ENCODE results near the gene CNTNAP2. TPM values are rescaled to one million over a fixed set of nuclear protein-coding genes. Genes with fewer than 3 reads are reported as not detected.

Gene CNTNAP2
- polyA plus RNA-seq, 4 donors, result 22.5 to 28.4 (median 26.7) TPM

DNA sequence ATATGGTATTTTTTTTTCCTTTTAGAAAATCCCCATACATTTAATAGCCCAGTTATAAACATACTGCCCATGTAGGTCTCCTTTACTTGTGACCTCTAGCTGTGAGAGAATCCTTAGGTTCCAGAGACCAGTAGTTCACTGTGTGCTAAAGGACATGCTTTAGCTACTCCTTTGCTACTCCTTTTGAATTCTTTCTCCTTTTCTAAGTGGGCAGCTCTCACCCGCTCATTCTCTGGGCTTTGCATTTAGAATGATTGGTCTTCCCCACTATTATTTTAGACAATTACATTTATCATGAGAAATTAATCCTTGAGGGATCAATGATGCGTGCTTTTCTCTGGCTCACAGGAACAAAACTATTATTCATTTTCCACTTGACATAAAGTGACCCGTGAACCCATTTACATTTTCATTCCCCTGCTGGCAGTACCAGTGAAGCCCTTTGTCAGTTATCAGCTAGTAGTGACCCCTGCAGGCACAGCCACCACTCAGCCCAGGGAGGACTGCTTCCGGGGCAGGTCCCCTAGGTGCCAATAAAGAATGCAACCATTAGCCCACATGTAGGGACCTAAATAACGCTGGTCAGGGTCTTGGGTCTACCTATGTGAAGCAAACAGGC is 844.3 kb downstream of the CNTNAP2 start:
- DNase-seq (ENCODE audit: low read depth in 4 of 4, low spot score in 3 of 4), result no peak

DNA sequence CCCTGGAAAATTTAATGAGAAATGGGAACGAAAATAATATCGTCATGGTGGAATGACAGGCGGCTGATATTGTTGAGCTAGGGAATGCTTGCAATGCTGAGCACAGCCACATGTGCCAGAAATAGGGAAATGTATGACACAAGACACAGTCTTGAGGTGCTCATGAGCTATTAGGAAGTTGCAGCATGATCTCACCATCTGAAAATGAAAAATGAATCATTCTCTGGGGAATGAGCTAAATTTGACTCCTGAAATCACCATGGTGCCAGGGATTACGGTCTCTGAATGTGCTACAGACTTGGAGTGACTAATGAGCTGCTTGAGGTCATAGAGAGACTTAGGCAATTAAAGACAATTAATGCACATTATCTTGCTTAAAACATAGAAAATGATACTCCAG is 845.0 kb downstream of the CNTNAP2 start:
- no peak for DNase-seq (ENCODE audit: low read depth in 4 of 4, low spot score in 3 of 4)

DNA sequence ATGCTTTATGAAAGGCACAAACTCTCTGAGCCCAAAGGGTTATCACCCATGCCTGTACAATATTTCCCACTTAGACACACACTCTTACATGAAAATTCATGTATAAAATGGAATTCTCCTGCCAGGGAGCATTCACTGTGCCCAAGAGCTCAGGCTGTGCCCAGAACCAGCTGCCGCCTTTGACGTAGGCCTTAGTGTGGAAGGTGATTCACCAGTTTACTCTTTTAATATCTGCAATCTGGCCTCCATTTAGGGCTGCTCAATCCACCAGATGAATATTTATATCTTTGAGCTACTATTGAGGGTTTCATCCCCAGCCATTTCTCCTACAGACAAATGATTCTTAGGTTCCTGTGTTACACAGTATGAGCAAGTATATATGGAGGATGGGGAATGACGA is 849.7 kb downstream of the CNTNAP2 start:
- DNase-seq (ENCODE audit: low read depth in 4 of 4, low spot score in 3 of 4), result no peak

DNA sequence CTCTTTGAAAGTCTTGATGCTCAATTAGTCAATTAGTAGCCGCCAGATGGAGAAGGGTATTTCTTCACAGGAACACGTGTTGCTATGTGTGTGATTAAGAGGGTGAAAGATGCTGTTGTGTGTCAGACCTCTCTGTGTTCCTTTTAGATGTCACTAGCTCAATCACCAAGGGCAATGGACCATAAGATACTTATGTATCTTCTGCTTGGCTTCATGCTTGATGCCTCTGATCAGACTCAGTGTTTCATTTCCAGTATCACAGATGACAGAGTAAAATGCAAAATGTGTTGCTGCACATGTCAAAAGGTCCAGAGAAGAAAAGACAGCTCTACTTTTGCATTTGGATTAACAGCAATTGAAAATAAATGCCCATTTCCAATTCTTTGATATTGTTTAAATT is 865.9 kb downstream of the CNTNAP2 start:
- DNase-seq (ENCODE audit: low read depth in 4 of 4, low spot score in 3 of 4), result no peak

DNA sequence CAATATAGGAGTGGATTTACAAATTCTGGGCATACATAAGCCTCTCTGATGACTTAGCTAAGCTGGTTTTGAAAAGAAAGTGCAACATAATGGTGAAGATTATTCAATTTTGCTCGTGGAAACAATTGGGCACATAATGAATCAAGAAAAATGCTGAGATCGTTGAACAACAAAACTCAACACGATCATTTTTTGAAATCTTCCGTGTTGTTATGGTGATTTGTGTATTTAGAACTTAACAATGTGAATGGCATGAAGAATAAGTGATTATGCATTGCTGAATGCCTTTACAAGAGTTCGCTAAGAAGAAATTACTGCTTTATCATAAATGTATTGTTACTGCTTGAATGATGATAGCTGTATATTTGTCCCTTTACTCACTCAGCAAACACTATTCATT is 875.0 kb downstream of the CNTNAP2 start:
- no peak for DNase-seq (ENCODE audit: low read depth in 4 of 4, low spot score in 3 of 4)

DNA sequence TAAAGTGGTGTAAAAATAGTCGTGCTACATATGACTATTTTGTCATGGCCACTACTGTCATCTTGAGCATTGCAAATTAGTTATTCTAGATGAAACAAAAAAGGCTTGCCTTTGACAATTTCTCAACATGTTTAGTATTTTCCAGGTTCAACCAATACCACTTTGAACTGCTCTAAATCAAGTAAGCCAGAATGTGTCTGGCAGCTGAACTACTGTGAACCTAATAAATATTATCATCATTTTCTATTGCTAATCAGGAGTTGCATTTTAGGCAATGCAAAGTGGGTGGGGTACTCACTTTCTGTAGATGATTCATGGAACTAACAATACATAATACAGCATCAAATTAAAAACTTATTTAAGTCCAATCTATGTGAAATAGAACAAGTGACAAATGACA is 877.2 kb downstream of the CNTNAP2 start:
- DNase-seq (ENCODE audit: low read depth in 4 of 4, low spot score in 3 of 4), result no peak

DNA sequence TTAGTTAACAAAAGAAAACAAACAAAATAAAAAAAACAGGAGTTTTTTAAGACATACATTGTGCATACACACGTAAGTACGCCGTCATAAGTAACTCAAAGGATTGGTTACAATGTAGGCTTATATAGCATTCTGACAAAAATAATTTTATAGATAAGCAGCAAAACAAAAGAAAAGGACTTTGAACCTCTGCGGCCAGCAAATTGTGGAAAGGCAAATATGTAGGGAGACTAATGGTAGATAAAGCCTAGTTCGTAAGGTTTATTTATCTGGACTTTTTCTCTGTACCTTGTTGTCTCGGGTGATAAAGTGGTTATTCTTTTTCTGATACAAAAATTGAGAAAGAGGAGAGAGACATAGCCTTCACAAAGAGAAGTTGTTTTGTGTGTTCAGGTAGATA is 891.9 kb downstream of the CNTNAP2 start:
- no peak for DNase-seq (ENCODE audit: low read depth in 4 of 4, low spot score in 3 of 4)

DNA sequence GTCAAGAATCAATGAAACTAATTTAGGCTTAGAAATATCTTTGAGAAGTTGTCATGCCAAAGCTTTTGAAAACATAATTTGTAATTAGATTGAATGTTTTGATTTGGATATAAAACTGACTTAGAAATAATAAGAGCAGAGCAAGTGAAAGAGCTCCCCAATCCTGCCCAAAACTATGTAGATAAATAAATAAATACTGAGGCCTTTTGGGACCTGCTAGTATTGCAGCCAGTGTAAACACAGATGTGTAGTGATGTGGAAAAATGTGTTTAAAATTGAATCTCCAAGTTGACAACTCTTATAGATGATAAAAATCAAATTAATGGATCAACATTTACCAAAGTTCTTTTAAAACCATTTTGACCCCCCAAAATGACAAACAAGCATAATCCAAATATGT is 896.1 kb downstream of the CNTNAP2 start:
- DNase-seq (ENCODE audit: low read depth in 4 of 4, low spot score in 3 of 4), result no peak

DNA sequence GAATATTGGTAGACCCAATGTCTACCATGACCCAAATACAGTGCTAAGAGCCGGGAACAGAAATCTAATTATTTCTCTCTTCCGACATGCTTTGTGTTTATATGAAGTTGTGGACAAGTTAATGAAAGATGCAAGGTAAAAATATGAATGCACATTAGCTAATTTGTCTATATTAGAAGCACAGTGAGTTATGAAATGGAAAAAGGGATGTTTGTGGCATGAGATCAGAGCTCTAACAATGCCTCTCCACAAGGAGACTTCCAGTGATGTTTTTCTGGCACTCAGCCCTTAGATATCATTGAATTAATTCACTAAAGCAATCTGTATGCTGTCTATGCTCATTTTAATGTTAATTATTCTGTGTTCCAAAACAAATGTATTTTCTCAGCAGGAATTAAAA is 897.2 kb downstream of the CNTNAP2 start:
- DNase-seq (ENCODE audit: low read depth in 4 of 4, low spot score in 3 of 4), result no peak

DNA sequence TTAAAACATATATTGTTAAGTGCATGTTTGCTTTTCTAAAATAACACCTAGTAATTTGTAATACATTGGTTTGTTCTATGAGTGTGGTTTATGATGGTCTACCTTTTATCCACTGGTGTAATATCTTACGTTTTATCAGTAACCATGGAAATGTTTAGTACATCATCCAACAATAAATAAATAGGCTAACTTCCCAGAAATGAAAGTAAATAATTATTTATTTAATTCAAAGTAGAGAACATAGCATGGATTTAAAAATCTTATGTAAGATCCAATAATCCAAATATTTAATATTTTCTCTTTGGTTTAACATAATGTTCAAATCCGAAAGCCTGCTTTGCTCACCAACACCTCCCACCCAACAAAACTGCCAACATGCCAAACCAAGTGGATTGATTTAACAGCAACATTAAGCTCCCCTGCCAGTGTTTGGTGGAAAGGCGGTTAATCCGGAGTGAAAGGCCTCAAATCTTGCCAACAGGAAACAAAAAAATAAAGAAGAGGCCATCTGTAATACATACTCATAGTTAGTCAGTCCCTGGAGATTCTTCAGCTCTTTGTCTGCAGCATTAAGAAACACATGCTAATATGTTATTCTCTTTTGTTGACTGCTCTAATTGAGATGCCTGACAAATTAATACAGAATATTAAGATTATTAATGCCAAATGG is 897.8 kb downstream of the CNTNAP2 start:
- no peak for DNase-seq (ENCODE audit: low read depth in 4 of 4, low spot score in 3 of 4)

DNA sequence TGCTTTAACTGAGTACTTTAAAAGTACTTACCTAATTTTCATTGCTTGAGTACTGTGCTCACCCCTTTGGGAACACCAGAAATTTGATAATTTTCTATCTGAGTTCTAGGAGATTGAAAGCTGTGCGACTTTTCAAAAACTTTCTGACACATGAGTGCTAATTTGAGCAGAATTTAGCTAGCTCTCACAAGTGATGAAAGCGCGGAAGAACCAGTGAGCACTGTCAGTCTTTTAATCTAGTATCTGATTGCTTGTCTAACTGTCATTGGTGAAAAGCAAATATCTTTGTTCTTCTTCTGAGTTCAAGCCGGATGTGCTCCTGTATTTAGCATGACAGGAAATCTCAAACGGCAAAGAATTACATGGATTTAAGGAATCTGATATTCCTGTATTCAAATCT is 899.4 kb downstream of the CNTNAP2 start:
- no peak for DNase-seq (ENCODE audit: low read depth in 4 of 4, low spot score in 3 of 4)

DNA sequence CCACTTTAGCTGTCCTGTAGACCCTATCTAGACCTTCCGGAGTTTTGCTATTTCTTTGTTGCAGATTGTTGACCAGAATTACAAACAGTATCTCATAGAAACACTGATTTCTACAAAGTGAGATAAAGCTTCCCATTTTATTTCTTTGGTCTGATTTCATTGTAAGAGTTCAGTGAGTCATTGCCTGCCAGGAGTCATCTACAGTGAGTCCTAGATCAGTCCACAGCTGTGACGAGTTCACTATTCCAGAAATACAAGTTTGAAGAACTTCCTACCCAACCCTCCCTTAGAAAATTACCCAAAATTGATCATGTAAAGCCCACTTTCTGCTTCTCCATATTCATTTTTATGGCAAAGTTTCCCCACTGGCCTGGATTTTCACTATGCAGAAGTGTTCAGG is 905.5 kb downstream of the CNTNAP2 start:
- no peak for DNase-seq (ENCODE audit: low read depth in 4 of 4, low spot score in 3 of 4)

DNA sequence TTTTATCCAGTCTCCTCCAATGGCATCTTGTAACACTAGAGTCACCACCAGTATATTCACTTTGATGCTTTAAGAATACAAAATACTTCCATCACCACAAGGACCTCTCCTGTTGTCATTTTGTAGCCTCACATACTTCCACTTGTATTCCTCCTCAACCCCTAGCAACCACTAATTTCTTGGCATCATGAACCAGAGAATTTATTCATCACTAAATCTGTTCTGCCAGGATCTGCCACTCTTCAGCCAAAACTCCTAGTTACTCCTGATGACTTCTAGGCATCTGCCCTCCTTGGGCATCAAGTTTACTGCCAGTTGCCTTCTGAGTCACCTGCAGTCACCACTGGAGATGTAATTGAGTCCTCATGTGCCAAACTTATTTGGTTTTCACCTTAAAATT is 906.8 kb downstream of the CNTNAP2 start:
- no peak for DNase-seq (ENCODE audit: low read depth in 4 of 4, low spot score in 3 of 4)

DNA sequence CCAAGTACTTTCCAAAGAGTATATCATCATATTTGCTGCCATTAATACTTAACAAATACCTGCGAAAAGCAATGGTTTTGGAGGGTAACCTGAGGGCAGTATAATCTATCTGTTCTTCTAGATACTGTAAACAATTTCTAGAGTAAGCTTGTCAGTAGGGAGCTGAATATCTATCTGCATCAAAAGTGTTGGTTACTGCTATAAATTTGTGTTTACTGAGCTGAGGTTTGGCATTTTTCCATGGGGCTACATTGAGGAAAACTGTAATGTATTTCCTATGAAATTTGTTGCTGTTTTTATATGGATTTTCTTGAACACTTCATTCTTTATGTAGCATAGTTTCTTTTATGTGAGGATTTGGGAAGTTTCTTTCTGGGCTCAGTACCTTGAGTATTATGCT is 913.4 kb downstream of the CNTNAP2 start:
- no peak for DNase-seq (ENCODE audit: low read depth in 4 of 4, low spot score in 3 of 4)

DNA sequence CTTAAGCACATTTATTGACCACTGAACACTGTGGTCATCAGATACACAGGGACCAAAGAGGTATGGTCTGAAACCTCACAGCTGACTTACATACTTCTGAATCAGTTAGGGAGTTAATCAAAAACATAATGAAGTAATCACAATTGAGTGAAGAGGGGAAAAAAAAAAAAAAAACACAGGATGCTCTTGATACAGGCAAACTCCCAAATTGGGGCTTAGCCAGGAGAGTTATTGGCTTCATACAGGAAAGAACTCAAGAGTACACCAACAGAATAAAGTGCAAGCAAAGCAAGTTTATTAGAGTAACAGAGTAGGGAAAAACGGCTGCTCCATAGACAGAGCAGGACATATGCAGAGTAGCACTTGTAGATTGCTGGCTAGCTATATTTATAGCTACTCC is 917.0 kb downstream of the CNTNAP2 start:
- DNase-seq (ENCODE audit: low read depth in 4 of 4, low spot score in 3 of 4), result no peak

DNA sequence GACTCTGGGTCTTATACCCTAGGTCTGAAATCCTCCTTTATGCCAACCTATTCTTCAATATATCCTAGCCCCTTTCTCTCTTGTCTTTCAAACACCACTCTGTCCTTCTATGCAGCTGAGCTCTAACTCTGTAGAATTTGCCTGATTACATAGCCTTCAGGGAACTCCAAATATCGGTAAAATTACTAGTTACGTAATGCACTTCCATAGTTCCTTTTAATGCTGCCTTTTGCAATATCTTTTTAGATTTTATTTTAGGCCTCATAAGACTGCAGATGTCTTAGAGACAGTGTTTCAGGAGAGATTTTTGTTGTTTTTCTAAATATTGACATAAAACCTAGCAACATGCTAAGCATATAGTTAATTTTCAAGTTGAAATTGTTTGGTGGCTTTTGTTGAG is 924.8 kb downstream of the CNTNAP2 start:
- DNase-seq (ENCODE audit: low read depth in 4 of 4, low spot score in 3 of 4), result no peak

DNA sequence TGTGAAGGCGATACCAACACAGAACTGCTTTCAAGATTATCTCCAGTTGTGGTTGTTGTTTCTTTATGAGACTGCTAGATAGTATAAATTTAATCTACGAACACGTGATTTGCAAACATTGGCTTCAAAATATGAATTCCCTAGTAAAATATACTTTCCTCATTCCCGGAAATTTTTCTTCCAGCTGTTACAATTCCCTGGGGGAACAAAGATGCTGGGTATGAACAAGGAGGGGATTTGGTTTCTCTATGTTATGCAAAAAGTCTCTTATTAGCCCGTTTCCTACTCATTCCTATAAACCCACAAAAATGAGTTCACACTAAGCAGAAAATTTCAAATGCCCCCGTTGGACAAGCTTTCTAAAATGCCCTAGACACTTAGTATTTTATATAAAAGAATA is 928.3 kb downstream of the CNTNAP2 start:
- no peak for DNase-seq (ENCODE audit: low read depth in 4 of 4, low spot score in 3 of 4)

DNA sequence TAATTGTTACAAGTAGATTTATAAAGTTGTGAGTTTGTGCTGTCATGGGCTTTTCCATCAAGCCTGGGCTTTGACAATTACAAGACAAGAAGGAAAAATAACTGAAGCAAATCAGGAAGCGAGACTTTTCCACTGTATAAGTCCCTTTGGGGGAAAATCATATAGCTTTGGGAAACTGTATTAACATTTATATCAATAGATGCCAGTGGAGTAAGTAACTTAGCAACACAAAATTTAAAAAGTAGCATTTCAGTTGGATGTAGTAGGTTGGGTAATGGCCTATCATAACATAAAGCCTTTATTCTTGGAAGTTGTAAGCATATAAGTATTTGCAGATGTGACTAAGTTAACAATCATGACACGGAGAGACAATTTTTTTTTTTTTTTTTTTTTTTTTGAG is 931.1 kb downstream of the CNTNAP2 start:
- no peak for DNase-seq (ENCODE audit: low read depth in 4 of 4, low spot score in 3 of 4)

DNA sequence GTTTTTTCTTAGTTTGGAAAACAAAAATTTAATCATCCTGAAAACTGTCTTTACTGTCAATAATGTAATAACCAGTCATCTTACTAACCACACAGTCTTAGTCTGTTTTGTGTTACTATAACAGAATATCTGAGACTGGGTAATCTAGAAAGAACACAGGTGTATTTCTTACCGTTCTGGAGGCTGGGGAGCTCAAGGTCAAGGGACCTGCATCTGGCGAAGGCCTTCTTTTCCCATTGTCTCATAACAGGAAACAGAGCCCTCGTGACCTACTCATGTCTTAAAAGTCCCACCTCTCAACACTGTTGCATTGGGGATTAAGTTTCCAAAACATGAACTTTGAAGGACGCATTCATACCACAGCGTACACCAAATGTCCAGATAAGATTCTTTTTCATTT is 932.3 kb downstream of the CNTNAP2 start:
- DNase-seq (ENCODE audit: low read depth in 4 of 4, low spot score in 3 of 4), result no peak

DNA sequence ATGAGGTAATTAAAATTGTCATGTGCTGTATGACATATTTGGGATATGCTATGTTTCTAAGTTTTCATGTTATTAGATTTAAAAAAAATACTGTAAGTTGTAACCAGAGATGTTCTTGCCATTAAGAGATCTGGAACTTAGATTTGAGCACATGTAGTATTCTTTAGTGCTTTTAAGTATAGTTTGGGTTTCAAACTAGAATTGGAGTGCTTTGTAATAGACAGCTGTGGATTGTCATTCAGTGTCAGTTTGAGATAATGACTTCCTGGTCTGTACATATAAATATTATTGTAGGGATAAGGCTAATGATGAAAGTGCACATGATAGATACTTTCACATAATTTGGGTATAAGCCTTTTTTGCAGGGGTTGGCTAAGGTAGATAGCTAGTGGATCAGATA is 936.2 kb downstream of the CNTNAP2 start:
- DNase-seq (ENCODE audit: low read depth in 4 of 4, low spot score in 3 of 4), result no peak

DNA sequence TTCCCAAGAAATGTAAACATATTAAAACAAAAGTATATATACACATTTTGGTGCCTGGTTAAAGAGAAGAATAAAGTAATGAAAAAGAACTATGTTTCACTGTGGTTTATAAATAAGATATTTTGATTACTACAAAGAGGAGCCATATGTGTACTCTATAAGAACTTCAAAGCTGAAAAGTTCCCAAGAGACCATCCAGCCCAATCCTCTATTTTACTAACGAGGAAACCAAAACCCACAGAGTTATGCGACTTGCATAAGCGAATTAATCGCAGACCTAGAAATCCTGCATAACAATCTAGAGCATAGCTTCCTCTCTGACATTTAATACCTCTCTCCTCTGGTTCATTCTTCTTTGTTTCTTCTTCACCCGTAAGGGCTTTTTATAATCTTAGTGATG is 937.1 kb downstream of the CNTNAP2 start:
- no peak for DNase-seq (ENCODE audit: low read depth in 4 of 4, low spot score in 3 of 4)

DNA sequence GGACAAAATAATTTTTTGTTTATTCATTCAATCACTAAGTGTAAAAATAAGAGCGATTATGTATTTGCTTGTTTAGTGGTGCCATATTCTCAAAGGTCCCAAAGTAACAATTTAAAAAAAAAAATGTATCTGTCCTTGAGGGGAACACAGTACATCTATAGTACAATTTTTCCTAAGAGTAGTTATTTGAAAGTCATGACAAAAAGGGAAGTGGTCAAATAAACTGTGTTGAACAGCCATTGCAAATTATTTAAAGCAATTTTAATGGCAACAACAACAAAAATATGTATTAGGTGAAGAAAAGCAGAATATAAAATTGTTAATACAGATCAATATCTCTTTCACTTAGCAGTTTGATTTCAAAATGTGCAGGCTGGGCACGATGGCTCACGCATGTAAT is 943.5 kb downstream of the CNTNAP2 start:
- no peak for DNase-seq (ENCODE audit: low read depth in 4 of 4, low spot score in 3 of 4)

DNA sequence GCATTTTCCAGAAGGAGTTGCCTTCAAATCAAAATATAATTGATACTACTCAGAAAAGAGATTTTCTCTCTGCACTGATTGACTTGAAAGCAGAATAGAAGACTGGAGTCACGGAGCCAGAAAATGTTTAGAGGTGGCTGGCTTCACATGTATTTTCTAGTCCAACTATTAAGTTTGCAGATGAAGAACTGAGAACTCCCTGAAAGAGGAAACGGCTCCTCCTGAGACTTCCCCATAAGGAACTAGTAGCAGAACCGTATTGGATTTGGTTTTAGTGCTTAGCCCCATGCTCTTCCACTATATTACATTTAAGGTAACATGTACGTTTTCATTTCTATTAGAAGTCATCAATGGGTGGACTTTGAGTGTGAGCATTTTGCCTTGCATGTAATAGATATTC is 946.3 kb downstream of the CNTNAP2 start:
- DNase-seq (ENCODE audit: low read depth in 4 of 4, low spot score in 3 of 4), result no peak

All from right renal pelvis (tissue), 4 donors.